ENCODE results near the gene ZMAT3. TPM values are rescaled to one million over a fixed set of nuclear protein-coding genes. Genes with fewer than 3 reads are reported as not detected.
A peak's percentile ranks its signal among the peaks of the same experiment; 100 is the strongest.

Gene ZMAT3
- total and polyA plus RNA-seq, 2 of the 4 experiments (the other 2 are of a cell fraction), result 11.7 to 14.3 TPM

- DNase-seq, result peak; percentile 46
- H3K4ac ChIP-seq (ENCODE audit: low read depth, low read length), result no peak overlapping the region
- H3K9me1 ChIP-seq (ENCODE audit: insufficient read depth, low read length), result no peaks in the 10 kb centered on the region
- no peak overlapping the region for H2BK5ac ChIP-seq (ENCODE audit: low read depth, low read length, poor library complexity, severe bottlenecking)
- no peak for TF ChIP-seq RFX5 (IDR thresholded peaks at IDR 0.05; ENCODE audit: low read depth, low read length)
- no peak overlapping the region for H4K91ac ChIP-seq (ENCODE audit: insufficient read depth, low read depth, low read length)
- intact Hi-C loops (cut with micrococcal nuclease) (no loop called here), dilution Hi-C loops (cut with HindIII; ENCODE audit: low sequenced_read_pairs, unreplicated experiment) (no loop called here), in situ Hi-C loops (cut with MboI; ENCODE audit: low sequenced_read_pairs) (no loop called here)
- H3K36me3 ChIP-seq (ENCODE audit: control insufficient read depth, insufficient read depth, low read length), result no peaks in the 10 kb centered on the region
- H4K20me1 ChIP-seq (ENCODE audit: insufficient read depth, low read length), result no peaks in the 10 kb centered on the region
- H2BK15ac ChIP-seq (ENCODE audit: low read depth, low read length), result no peak overlapping the region
- no peaks in the 10 kb centered on the region for H3K9me3 ChIP-seq (ENCODE audit: control insufficient read depth, insufficient read depth, low read length)
- H3K56ac ChIP-seq (ENCODE audit: extremely low read depth, insufficient read depth, low read length), result no peak overlapping the region
- H2BK20ac ChIP-seq (ENCODE audit: low read depth, low read length), result no peak overlapping the region
- WGBS, 2 experiments (ENCODE audit: extremely low coverage in 2 of 2, insufficient read length in 1 of 2), result no CpG with 5 or more reads among the region's 3 CpGs
- no peak for ATAC-seq (ENCODE audit: low read depth)
- no peak overlapping the region for H3K23ac ChIP-seq (ENCODE audit: low read depth, low read length)
- H3K9ac ChIP-seq (ENCODE audit: low read depth, low read length), result no peak overlapping the region
- H4K5ac ChIP-seq (ENCODE audit: low read depth, low read length), result no peak overlapping the region
- H3K4me2 ChIP-seq (ENCODE audit: low read depth, low read length), result no peak overlapping the region
- no peak overlapping the region for H2AK5ac ChIP-seq (ENCODE audit: low read depth, low read length)
- H2AFZ ChIP-seq (replicated peaks; ENCODE audit: low read length, poor library complexity), result no peak overlapping the region
- H3K4me3 ChIP-seq (ENCODE audit: insufficient read depth, low read depth, low read length), result no peak overlapping the region
- H3K4me1 ChIP-seq (ENCODE audit: control insufficient read depth, insufficient read depth, low read length), result no peaks in the 10 kb centered on the region
- H3K14ac ChIP-seq (replicated peaks; ENCODE audit: low read depth, low read length), result no peak overlapping the region
- CTCF ChIA-PET, result interaction anchor here (0.8 to 1.4 kb wide), 2 partner anchors 16 to 18 kb away, joined by 3 to 6 read pairs; no protein-coding TSS in a partner anchor
- H3K27me3 ChIP-seq (ENCODE audit: control insufficient read depth, insufficient read depth, low read length), result no peaks in the 10 kb centered on the region
- no peak overlapping the region for H2AK9ac ChIP-seq (replicated peaks; ENCODE audit: low read depth, low read length, poor library complexity)
- BruUV-seq (replicated peaks), result no TSS peak
- H4K8ac ChIP-seq (ENCODE audit: low read depth in 2 of 2, low read length in 2 of 2), result no peak overlapping the region
- no peak overlapping the region for H3K27ac ChIP-seq (ENCODE audit: insufficient read depth, low read length)
- no peak overlapping the region for H3K18ac ChIP-seq (ENCODE audit: low read depth, low read length)
- POLR2A ChIA-PET (ENCODE audit: unreplicated experiment), result interaction anchor here (1.1 kb wide), 1 partner anchor 12 kb away, joined by 4 read pairs; no protein-coding TSS in a partner anchor
- no peaks in the 10 kb centered on the region for H3K79me1 ChIP-seq (ENCODE audit: low read depth in 1 of 2, low read length in 2 of 2)
- H2BK120ac ChIP-seq (ENCODE audit: low read depth, low read length), result no peak overlapping the region
Observed at GRCh38 chr3:179082416-179082815, 10.8 kb upstream of the ZMAT3 start.

Data from IMR-90 (cell line).